Psoas muscle (tissue), 8 donors: ENCODE measurements around the gene PKNOX1. TPM values are rescaled to one million over a fixed set of nuclear protein-coding genes. Genes with fewer than 3 reads are reported as not detected.

Experiments
- ATAC-seq, 4 donors: fragments of 200-7000 bp; cut with Tn5 transposase; one replicate each; pipeline ENCODE4 v1.9.1; 2020; ENCODE audit warnings: moderate library complexity in 3 of 4, mild to moderate bottlenecking in 2 of 4
- DNase-seq, 2 donors: peaks; one replicate each; pipeline ENCODE4 v3.0.0-alpha.2; 2020
- H3K27ac ChIP-seq: fragments of 200-600 bp; one replicate; pipeline ENCODE4 v1.8.0; 2022
- H3K27me3 ChIP-seq, 3 donors: fragments of 200-600 bp in 1 of 3; one replicate each; pipeline versions ENCODE4 v1.6.1 to v1.8.0; 2013 to 2022; ENCODE audit warnings: low read length in 2 of 3, mild to moderate bottlenecking in 2 of 3, moderate library complexity in 1 of 3; ENCODE audit not compliant: insufficient read depth in 3 of 3
- H3K36me3 ChIP-seq, 2 donors: fragments of 200-600 bp in 1 of 2; one replicate each; pipeline versions ENCODE4 v1.6.1 to v1.8.0; 2013 to 2022; ENCODE audit warnings: low read depth in 1 of 2, mild to moderate bottlenecking in 1 of 2, moderate library complexity in 1 of 2; ENCODE audit not compliant: insufficient read depth in 1 of 2
- H3K4me1 ChIP-seq: fragments of 200-600 bp; one replicate; pipeline ENCODE4 v1.8.0; 2022
- H3K4me3 ChIP-seq: fragments of 200-600 bp; one replicate; pipeline ENCODE4 v1.8.0; 2022; ENCODE audit warnings: mild to moderate bottlenecking
- H3K9me3 ChIP-seq: fragments of 200-600 bp; one replicate; pipeline ENCODE4 v1.8.0; 2022
- CTCF ChIP-seq: fragments of 200-600 bp; IDR thresholded peaks from one replicate; pipeline ENCODE4 v1.8.0; 2022; ENCODE audit warnings: antibody characterized with exemption
- WGBS, 3 donors: extraction: QIAGEN DNeasy Blood & Tissue Kit; methylation state at CpG; one replicate each; pipeline versions ENCODE4 v1.1.6 to v1.1.7; 2013; 5-methylcytosine and 5-hydroxymethylcytosine counted together
- intact Hi-C, 2 donors: fragments of 100-400 bp; cut with DNase I; formaldehyde crosslinking; loops; one replicate each; pipeline versions ENCODE4 v1.11.0 to v1.14.2; 2022
- polyA plus RNA-seq, 3 donors: library from polyadenylated mRNA; stranded (reverse); fragments of 200-250 nt; gene quantifications; one replicate each; pipeline ENCODE4 v1.2.3, GENCODE V29; 2013
- total RNA-seq, 4 donors: library from RNA; stranded (reverse); fragmentation: NEBNext Ultra II Directional in 2 of 4; extraction: Animal tissue kit (Norgen Biotek cat#: 25700) in 2 of 4; gene quantifications; one replicate each; pipeline versions ENCODE4 v1.2.1 to v1.2.4, GENCODE V29; 2021 to 2023
- donor health status: healthy with polysubstance abuse.
- donor health status: DM: no; HTN: no; CAD: no; lungs with moderate emphysema.
- donor health status: Bipolar disorder and iron deficiency.
- donor health status: healthy.
- donor health status: DM: yes; HTN: yes; CAD: no.
- donor health status: DM: no; HTN: no; CAD: no.
- donor health status: DM: no; HTN: no; CAD: no.
- donor health status: DM: yes; HTN: yes; CAD: no.

The PKNOX1 gene
- total and polyA plus RNA-seq, 7 donors = 6.0 to 14.7 (median 12.1) TPM

GRCh38 chr21:42980312-42981213, 6.2 kb downstream of the PKNOX1 start:
- no peak overlapping the region for H3K27ac ChIP-seq
- ATAC-seq = peak in 1 of 4 donors; percentile 16
- H3K36me3 ChIP-seq = no peaks in the 10 kb centered on the region
- H3K9me3 ChIP-seq = no peaks in the 10 kb centered on the region
- H3K4me1 ChIP-seq = peaks cover 27% of the 10 kb centered on the region
- TF ChIP-seq CTCF = no peak
- H3K27me3 ChIP-seq = no peaks in the 10 kb centered on the region
- 75 to 81% (median 76%) methylated on average over 10 of the region's 10 CpGs for WGBS, 3 donors
- no peak overlapping the region for H3K4me3 ChIP-seq
- intact Hi-C loops = loop anchor here in 1 of 2 donors (10.0 kb wide), 1 partner anchor 46 kb away; no protein-coding TSS in a partner anchor
- no peak for DNase-seq

- H3K4me1 ChIP-seq = peaks cover 26% of the 10 kb centered on the region
- H3K36me3 ChIP-seq = no peaks in the 10 kb centered on the region
- no peak overlapping the region for H3K4me3 ChIP-seq
- intact Hi-C loops = loop anchor here in 1 of 2 donors (10.0 kb wide), 1 partner anchor 46 kb away; no protein-coding TSS in a partner anchor
- H3K9me3 ChIP-seq = no peaks in the 10 kb centered on the region
- H3K27me3 ChIP-seq = no peaks in the 10 kb centered on the region
- DNase-seq = no peak
- TF ChIP-seq CTCF = no peak
- ATAC-seq = peak in 2 of 4 donors; percentile 34 to 42
- no peak overlapping the region for H3K27ac ChIP-seq
- WGBS, 3 donors = 35 to 54% (median 35%) methylated on average over 5 of the region's 5 CpGs
Observed at GRCh38 chr21:42981214-42981523, 6.8 kb downstream of the PKNOX1 start.

- 96 to 99% (median 97%) methylated on average over 4 of the region's 4 CpGs for WGBS, 3 donors
- ATAC-seq = no peak
Observed at GRCh38 chr21:42981862-42982261, 7.5 kb downstream of the PKNOX1 start.

GRCh38 chr21:42983103-42983502, 8.7 kb downstream of the PKNOX1 start:
- no peaks in the 10 kb centered on the region for H3K27me3 ChIP-seq

More at GRCh38 chr21:42981862-42982261, 7.5 kb downstream of the PKNOX1 start:
- DNase-seq = no peak
- TF ChIP-seq CTCF = no peak
- no peak overlapping the region for H3K4me3 ChIP-seq
- H3K4me1 ChIP-seq = peaks cover 26% of the 10 kb centered on the region
- intact Hi-C loops = loop anchor here in 1 of 2 donors (10.0 kb wide), 1 partner anchor 47 kb away; no protein-coding TSS in a partner anchor
- H3K27ac ChIP-seq = no peak overlapping the region
- H3K9me3 ChIP-seq = no peaks in the 10 kb centered on the region
- no peaks in the 10 kb centered on the region for H3K36me3 ChIP-seq
- no peaks in the 10 kb centered on the region for H3K27me3 ChIP-seq

More at GRCh38 chr21:42983103-42983502, 8.7 kb downstream of the PKNOX1 start:
- no peak for TF ChIP-seq CTCF
- DNase-seq (no peak), ATAC-seq (no peak)
- intact Hi-C loops = loop anchor here in 1 of 2 donors (10.0 kb wide), 1 partner anchor 48 kb away; no protein-coding TSS in a partner anchor
- H3K4me3 ChIP-seq = no peak overlapping the region
- H3K4me1 ChIP-seq = peaks cover 16% of the 10 kb centered on the region
- 81 to 84% (median 83%) methylated on average over 2 of the region's 2 CpGs for WGBS, 3 donors
- H3K27ac ChIP-seq = no peak overlapping the region
- no peaks in the 10 kb centered on the region for H3K36me3 ChIP-seq
- no peaks in the 10 kb centered on the region for H3K9me3 ChIP-seq
